Activated CD4-positive, alpha-beta memory T cell treated with anti-CD3 and anti-CD28 coated beads for 36 hours (primary cell): ENCODE measurements around the gene GDPGP1. TPM values are rescaled to one million over a fixed set of nuclear protein-coding genes. Genes with fewer than 3 reads are reported as not detected.

ENCODE experiments used
- CTCF ChIA-PET: fragments of 350-600 bp; sonication (Branson Sonifier 250); formaldehyde crosslinking; loops from one replicate; lab custom pipeline; 2021; ENCODE audit warnings: antibody characterized with exemption, inconsistent platforms; lab: Charles Lee
- POLR2A ChIA-PET: fragments of 350-600 bp; sonication (Branson Sonifier 250); formaldehyde crosslinking; loops from one replicate; lab custom pipeline; 2021; ENCODE audit warnings: antibody characterized with exemption; lab: Charles Lee
- DNase-seq: peaks from one replicate; pipeline ENCODE4 v3.0.0-alpha.2; 2020
- H3K27ac Mint-ChIP-seq: one replicate; pipeline ENCODE4 v1.8.0; 2021; ENCODE audit warnings: mixed read lengths
- H3K27me3 Mint-ChIP-seq: one replicate; pipeline ENCODE4 v1.8.0; 2021; ENCODE audit warnings: mixed read lengths
- H3K36me3 Mint-ChIP-seq: one replicate; pipeline ENCODE4 v1.8.0; 2021; ENCODE audit warnings: mixed read lengths
- H3K4me1 Mint-ChIP-seq: one replicate; pipeline ENCODE4 v1.8.0; 2021; ENCODE audit warnings: low read depth, mixed read lengths
- H3K4me3 Mint-ChIP-seq: one replicate; pipeline ENCODE4 v1.8.0; 2021; ENCODE audit warnings: mild to moderate bottlenecking, mixed read lengths
- H3K9me3 Mint-ChIP-seq: one replicate; pipeline ENCODE4 v1.8.0; 2021; ENCODE audit warnings: mixed read lengths
- intact Hi-C: fragments of 100-400 bp; cut with micrococcal nuclease; formaldehyde crosslinking; loops from one replicate; pipeline ENCODE4 v1.15.1; 2023
- total RNA-seq, 2 experiments: library from RNA; stranded (reverse); gene quantifications; one replicate each; pipeline ENCODE4 v1.2.3, GENCODE V29; 2021

Gene GDPGP1
- total RNA-seq, 2 experiments from 2014 or later = 8.0 to 9.2 TPM

DNA sequence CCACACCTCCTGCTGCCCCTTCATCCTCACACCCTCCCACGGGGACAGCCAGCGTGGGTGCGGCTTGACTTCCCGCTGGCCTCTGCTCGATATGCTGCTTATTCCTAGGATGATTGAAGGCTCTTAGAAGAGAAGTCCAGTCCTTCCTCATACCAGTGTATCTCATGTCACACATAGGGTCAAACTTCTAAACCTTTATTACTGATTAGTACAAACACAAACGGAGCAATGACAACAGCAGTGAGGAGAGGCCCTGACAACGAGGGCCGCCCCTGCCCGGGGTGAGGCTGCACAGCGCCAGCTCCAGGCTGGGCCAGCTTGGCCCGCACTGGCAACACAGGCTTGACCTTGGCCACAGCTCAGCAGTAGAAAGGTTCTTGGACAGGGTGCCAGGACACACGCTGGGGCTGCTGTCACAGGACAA lies 3.9 kb upstream of the GDPGP1 start:
- Mint-ChIP-seq H3K4me1 (peaks cover 44% of the 10 kb centered on the region), H3K4me3 (peak overlapping the region; percentile 26), H3K27me3 (no peaks in the 10 kb centered on the region), H3K27ac (peak overlapping the region; percentile 92), H3K9me3 (no peaks in the 10 kb centered on the region), H3K36me3 (peaks cover 30% of the 10 kb centered on the region)
- no peak for DNase-seq
- ChIA-PET POLR2A (interaction anchor here (0.9 to 4.7 kb wide), 3 partner anchors 18 to 337 kb away, joined by 3 to 30 read pairs (median 5); partner anchors contain the start of genes AP3S2 and NGRN), CTCF (interaction anchor here (0.6 to 4.3 kb wide), 4 partner anchors 9 to 276 kb away, joined by 4 to 18 read pairs (median 10); no protein-coding TSS in a partner anchor)
- intact Hi-C loops = loop anchor here (2.0 to 5.0 kb wide), 4 partner anchors 133 to 702 kb away; partner anchors contain the start of genes AP3S2, HDDC3 and IQGAP1

GRCh38 chr15:90230610-90231009 lies 3.4 kb upstream of the GDPGP1 start:
- Mint-ChIP-seq H3K27me3 (no peaks in the 10 kb centered on the region), H3K36me3 (peaks cover 30% of the 10 kb centered on the region), H3K27ac (peak overlapping the region; percentile 92), H3K9me3 (no peaks in the 10 kb centered on the region), H3K4me3 (peak overlapping the region; percentile 94), H3K4me1 (peaks cover 45% of the 10 kb centered on the region)
- POLR2A ChIA-PET = interaction anchor here (0.6 to 4.7 kb wide), 4 partner anchors 18 to 702 kb away, joined by 3 to 30 read pairs (median 4); partner anchors contain the start of genes AP3S2, HDDC3 and NGRN
- intact Hi-C loops = loop anchor here (2.0 to 5.0 kb wide), 4 partner anchors 134 to 702 kb away; partner anchors contain the start of genes AP3S2, HDDC3 and IQGAP1
- DNase-seq = no peak
- CTCF ChIA-PET = interaction anchor here (0.6 to 4.3 kb wide), 7 partner anchors 9 to 469 kb away, joined by 3 to 18 read pairs (median 5); partner anchors contain the start of gene SEMA4B

DNA sequence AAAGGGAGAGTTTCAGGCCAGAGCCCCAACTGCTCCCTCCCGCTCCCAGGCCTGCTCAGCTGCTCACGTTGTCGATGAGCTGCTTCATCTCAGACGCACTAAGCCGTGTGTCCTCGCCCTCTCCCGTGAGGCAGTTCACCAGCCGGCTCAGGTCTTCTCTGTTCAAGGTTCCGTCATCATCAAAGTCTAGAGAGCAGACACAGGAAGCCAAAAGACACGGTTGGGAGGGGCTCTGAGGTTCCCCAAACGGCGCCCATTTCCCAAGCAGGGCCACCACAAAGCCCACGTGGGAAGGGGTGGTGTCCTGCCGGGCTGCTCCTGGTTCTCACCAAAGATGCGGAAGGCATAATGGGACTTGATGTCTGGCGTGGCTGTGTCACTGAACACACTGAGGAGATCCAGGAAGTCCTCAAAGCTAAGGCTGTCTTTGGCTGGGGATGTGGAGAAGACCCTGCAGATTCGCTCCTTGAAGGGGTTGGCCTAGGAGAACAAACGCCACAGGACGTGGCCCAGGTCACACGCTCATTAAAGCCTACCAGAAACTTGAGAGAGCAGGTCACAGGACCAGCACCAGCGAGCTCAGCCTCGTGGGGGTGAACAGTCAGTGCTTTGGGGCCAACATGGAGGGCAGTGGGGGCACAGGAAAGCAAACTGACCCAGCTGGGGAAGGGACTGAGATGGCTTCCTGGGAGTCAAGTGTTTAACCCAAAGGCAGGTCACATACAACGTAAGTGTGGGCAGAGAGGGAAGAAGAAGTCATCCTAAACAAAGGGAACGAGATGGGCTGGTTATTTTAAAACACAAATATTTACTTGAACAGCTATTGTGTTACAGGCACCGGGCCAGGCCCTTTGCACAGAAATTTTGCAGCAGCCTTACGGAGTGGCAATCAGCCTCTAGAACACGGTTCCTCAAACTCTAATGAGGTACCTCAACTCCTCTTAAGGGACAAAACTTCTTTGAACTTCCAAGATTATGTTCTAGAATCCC lies 2.7 kb upstream of the GDPGP1 start:
- CTCF ChIA-PET = interaction anchor here (0.7 to 4.3 kb wide), 13 partner anchors 10 to 470 kb away, joined by 3 to 18 read pairs (median 4); partner anchors contain the start of genes IDH2 and SEMA4B
- H3K9me3 Mint-ChIP-seq = no peaks in the 10 kb centered on the region
- POLR2A ChIA-PET = interaction anchor here (0.5 to 4.7 kb wide), 7 partner anchors 9 to 701 kb away, joined by 3 to 30 read pairs (median 4); partner anchors contain the start of genes AP3S2, HDDC3, NGRN and SEMA4B
- H3K36me3 Mint-ChIP-seq = peaks cover 34% of the 10 kb centered on the region
- intact Hi-C loops = loop anchor here (2.0 to 5.0 kb wide), 6 partner anchors 55 to 701 kb away; partner anchors contain the start of genes AP3S2, HDDC3 and IQGAP1
- DNase-seq = peak; percentile 88
- peak overlapping the region; percentile 92 for H3K27ac Mint-ChIP-seq
- H3K4me1 Mint-ChIP-seq = peaks cover 48% of the 10 kb centered on the region
- no peaks in the 10 kb centered on the region for H3K27me3 Mint-ChIP-seq
- H3K4me3 Mint-ChIP-seq = peak overlapping the region; percentile 94

GRCh38 chr15:90232196-90232595 lies 1.8 kb upstream of the GDPGP1 start:
- peak overlapping the region; percentile 94 for H3K4me3 Mint-ChIP-seq

DNA sequence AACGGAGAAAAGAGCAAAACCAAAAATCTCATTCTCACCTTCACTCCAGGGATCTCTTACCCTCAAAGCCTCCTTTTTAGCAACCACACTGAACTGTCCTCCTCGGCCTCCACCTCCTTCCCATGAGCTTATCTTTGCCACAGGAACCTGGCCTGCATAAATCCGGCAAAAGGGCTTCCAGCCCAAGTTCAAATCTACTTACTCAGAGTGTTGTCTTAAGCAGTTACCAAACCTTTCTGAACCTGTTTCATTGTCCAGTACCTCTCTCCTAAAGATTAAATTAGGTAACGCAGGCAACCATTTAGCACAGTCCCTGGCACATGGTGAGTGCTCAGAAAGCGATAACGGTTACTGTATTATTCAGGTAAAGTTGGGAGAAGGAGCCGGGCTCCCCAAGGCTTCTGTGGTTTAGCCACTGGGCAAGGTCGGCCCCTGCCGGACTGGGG lies 1.0 kb upstream of the GDPGP1 start:
- no peak for DNase-seq
- ChIA-PET POLR2A (interaction anchor here (1.1 to 4.7 kb wide), 10 partner anchors 11 to 702 kb away, joined by 3 to 30 read pairs (median 7); partner anchors contain the start of genes AP3S2, MAN2A2, NGRN and SEMA4B), CTCF (interaction anchor here (0.6 to 4.3 kb wide), 11 partner anchors 12 to 130 kb away, joined by 3 to 18 read pairs (median 4); partner anchors contain the start of genes IDH2 and TTLL13)
- Mint-ChIP-seq H3K9me3 (no peaks in the 10 kb centered on the region), H3K4me3 (peak overlapping the region; percentile 94), H3K4me1 (peaks cover 49% of the 10 kb centered on the region), H3K27ac (peak overlapping the region; percentile 92), H3K36me3 (peaks cover 34% of the 10 kb centered on the region), H3K27me3 (no peaks in the 10 kb centered on the region)
- intact Hi-C loops = loop anchor here (1.0 to 5.0 kb wide), 6 partner anchors 54 to 699 kb away; partner anchors contain the start of genes AP3S2, HDDC3 and IQGAP1

More at GRCh38 chr15:90232196-90232595, 1.8 kb upstream of the GDPGP1 start:
- Mint-ChIP-seq H3K27ac (peak overlapping the region; percentile 92), H3K4me1 (peaks cover 49% of the 10 kb centered on the region), H3K9me3 (no peaks in the 10 kb centered on the region), H3K27me3 (no peaks in the 10 kb centered on the region), H3K36me3 (peaks cover 34% of the 10 kb centered on the region)
- peak; percentile 43 for DNase-seq
- intact Hi-C loops = loop anchor here (2.0 to 5.0 kb wide), 5 partner anchors 55 to 700 kb away; partner anchors contain the start of genes AP3S2, HDDC3 and IQGAP1
- POLR2A ChIA-PET = interaction anchor here (0.7 to 4.7 kb wide), 7 partner anchors 11 to 83 kb away, joined by 3 to 30 read pairs (median 13); partner anchors contain the start of genes NGRN, SEMA4B and TTLL13
- CTCF ChIA-PET = interaction anchor here (0.6 to 4.3 kb wide), 13 partner anchors 11 to 136 kb away, joined by 3 to 18 read pairs (median 3); partner anchors contain the start of genes IDH2 and SEMA4B

- intact Hi-C loops = loop anchor here (1.0 to 5.0 kb wide), 8 partner anchors 32 to 699 kb away; partner anchors contain the start of genes AP3S2, HDDC3, IQGAP1 and NGRN
- peak within 1 kb of the TSS; percentile 94 for H3K4me3 Mint-ChIP-seq
- peak within 1 kb of the TSS; percentile 92 for H3K27ac Mint-ChIP-seq
- no peaks in the 10 kb centered on the region for H3K27me3 Mint-ChIP-seq
- peaks cover 39% of the 10 kb centered on the region for H3K36me3 Mint-ChIP-seq
- H3K9me3 Mint-ChIP-seq = no peaks in the 10 kb centered on the region
- POLR2A ChIA-PET = interaction anchor here (0.5 to 4.7 kb wide), 15 partner anchors 10 to 702 kb away, joined by 3 to 30 read pairs (median 4); partner anchors contain the start of genes AP3S2, MAN2A2, NGRN and SEMA4B
- H3K4me1 Mint-ChIP-seq = peaks cover 54% of the 10 kb centered on the region
- peak; percentile 99 for DNase-seq
- CTCF ChIA-PET = interaction anchor here (0.7 to 4.3 kb wide), 11 partner anchors 12 to 131 kb away, joined by 3 to 18 read pairs (median 4); partner anchors contain the start of genes IDH2 and TTLL13
Observed at GRCh38 chr15:90233387-90234095, 468 bp upstream of the GDPGP1 start, which contains the start of gene CIB1. TSS of gene CIB1 (minus strand) at chr15:90233941. CDS start at chr15:90233885, 56 bp downstream.

DNA sequence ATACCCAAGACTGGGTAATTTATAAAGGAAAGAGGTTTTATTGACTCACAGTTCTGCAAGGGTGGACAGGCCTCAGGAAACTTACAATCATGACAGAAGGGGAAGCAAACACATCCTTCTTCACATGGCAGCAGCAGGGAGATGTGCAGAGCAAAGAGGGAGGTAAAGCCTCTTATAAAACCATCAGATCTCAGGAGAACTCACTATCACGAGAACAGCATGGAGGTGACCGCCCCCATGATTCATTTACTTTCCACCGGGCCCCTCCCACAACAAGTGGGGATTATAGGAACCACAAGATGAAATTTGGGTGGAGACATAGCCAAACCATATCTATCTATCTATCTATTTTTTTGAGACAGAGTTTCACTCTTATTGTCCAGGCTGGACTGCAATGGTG lies 5.4 kb downstream of the GDPGP1 start:
- peaks cover 15% of the 10 kb centered on the region for H3K36me3 Mint-ChIP-seq
- no peak overlapping the region for H3K4me3 Mint-ChIP-seq
- intact Hi-C loops = no loop called here
- H3K27me3 Mint-ChIP-seq = no peaks in the 10 kb centered on the region
- no peak for DNase-seq
- H3K9me3 Mint-ChIP-seq = no peaks in the 10 kb centered on the region
- ChIA-PET CTCF (no interaction called here), POLR2A (no interaction called here)
- peaks cover 25% of the 10 kb centered on the region for H3K4me1 Mint-ChIP-seq
- H3K27ac Mint-ChIP-seq = no peak overlapping the region

DNA sequence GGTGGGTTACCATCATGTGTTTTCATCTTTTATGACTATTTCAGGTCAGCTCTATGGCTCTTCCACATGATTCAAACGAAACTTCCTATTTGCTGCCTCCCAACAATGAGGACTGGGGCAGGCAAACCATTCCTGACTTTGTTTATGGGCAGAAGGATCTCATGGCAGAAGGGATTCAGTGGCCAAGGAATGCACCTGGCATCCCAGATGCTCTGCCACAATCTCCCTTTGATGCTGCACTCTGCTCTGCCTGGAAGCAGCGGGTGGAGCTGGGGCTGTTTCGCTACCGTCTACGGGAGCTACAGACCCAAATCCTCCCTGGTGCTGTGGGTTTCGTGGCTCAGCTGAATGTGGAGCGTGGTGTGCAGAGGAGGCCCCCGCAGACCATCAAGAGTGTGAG lies 6.8 kb downstream of the GDPGP1 start:
- no peak for DNase-seq
- CTCF ChIA-PET = interaction anchor here (0.6 kb wide), 1 partner anchor 662 kb away, joined by 3 read pairs; no protein-coding TSS in a partner anchor
- no peaks in the 10 kb centered on the region for H3K9me3 Mint-ChIP-seq
- POLR2A ChIA-PET = no interaction called here
- peaks cover 17% of the 10 kb centered on the region for H3K4me1 Mint-ChIP-seq
- no peak overlapping the region for H3K4me3 Mint-ChIP-seq
- no peak overlapping the region for H3K27ac Mint-ChIP-seq
- intact Hi-C loops = no loop called here
- no peaks in the 10 kb centered on the region for H3K27me3 Mint-ChIP-seq
- peaks cover 15% of the 10 kb centered on the region for H3K36me3 Mint-ChIP-seq

- Mint-ChIP-seq H3K4me1 (peaks cover 13% of the 10 kb centered on the region), H3K4me3 (no peak overlapping the region), H3K36me3 (peaks cover 11% of the 10 kb centered on the region), H3K9me3 (no peaks in the 10 kb centered on the region), H3K27me3 (no peaks in the 10 kb centered on the region), H3K27ac (no peak overlapping the region)
- no peak for DNase-seq
- ChIA-PET CTCF (interaction anchor here (0.6 kb wide), 1 partner anchor 661 kb away, joined by 3 read pairs; no protein-coding TSS in a partner anchor), POLR2A (no interaction called here)
- intact Hi-C loops = no loop called here
Observed at GRCh38 chr15:90241343-90242192, 7.6 kb downstream of the GDPGP1 start.
